Right ventricle myocardium superior (tissue), 1 donor: ENCODE measurements around the gene NPIPA5. TPM values are rescaled to one million over a fixed set of nuclear protein-coding genes. Genes with fewer than 3 reads are reported as not detected.
"Not testable (repeated sequence)": the region's sequence is repeated elsewhere in the genome, so short reads cannot be mapped to it uniquely, and the experiment has no call there.

Source experiments
- ATAC-seq: fragments of 200-7000 bp; cut with Tn5 transposase; one replicate; pipeline ENCODE4 v1.9.1; 2020; ENCODE audit warnings: mild to moderate bottlenecking; ENCODE audit not compliant: poor library complexity
- DNase-seq: peaks from one replicate; pipeline ENCODE4 v3.0.0-alpha.2; 2020
- intact Hi-C: fragments of 100-400 bp; cut with DNase I; formaldehyde crosslinking; loops from one replicate; pipeline ENCODE4 v1.11.2; 2022
- total RNA-seq: library from RNA; stranded (reverse); fragmentation: NEBNext Ultra II Directional; extraction: Animal tissue kit (Norgen Biotek cat#: 25700); gene quantifications from one replicate; pipeline ENCODE4 v1.2.1, GENCODE V29; 2021
- donor health status: DM: no; HTN: yes; CAD: no; lungs with severe emphysema.

The NPIPA5 gene
- total RNA-seq, 1 donor from 2014 or later = 5.2 TPM

GRCh38 chr16:15396509-15396829 is 18.4 kb upstream of the NPIPA5 start:
- intact Hi-C loops, DNase-seq, ATAC-seq: not testable (repeated sequence)

- DNase-seq = peak; percentile 71
- intact Hi-C loops = not testable (repeated sequence)
- peak; percentile 94 for ATAC-seq
Observed at GRCh38 chr16:15395631-15396508, 17.8 kb upstream of the NPIPA5 start, which contains the start of gene MPV17L. Gene MPV17L (plus strand): TSS chr16:15395754. CDS start chr16:15395898, 144 bp downstream.

GRCh38 chr16:15393025-15393424 is 14.9 kb upstream of the NPIPA5 start:
- DNase-seq, intact Hi-C loops, ATAC-seq: not testable (repeated sequence)

- ATAC-seq, DNase-seq, intact Hi-C loops: not testable (repeated sequence)
Observed at GRCh38 chr16:15389916-15390315, 11.8 kb upstream of the NPIPA5 start.

GRCh38 chr16:15388060-15388459 is 10.0 kb upstream of the NPIPA5 start:
- ATAC-seq, intact Hi-C loops, DNase-seq: not testable (repeated sequence)

- DNase-seq, ATAC-seq, intact Hi-C loops: not testable (repeated sequence)
Observed at GRCh38 chr16:15382810-15383209, 4.7 kb upstream of the NPIPA5 start.

- DNase-seq, ATAC-seq, intact Hi-C loops: not testable (repeated sequence)
Observed at GRCh38 chr16:15357495-15357894, 20.6 kb downstream of the NPIPA5 start.

GRCh38 chr16:15354846-15355245 is 23.2 kb downstream of the NPIPA5 start:
- ATAC-seq, DNase-seq, intact Hi-C loops: not testable (repeated sequence)

- DNase-seq, ATAC-seq, intact Hi-C loops: not testable (repeated sequence)
Observed at GRCh38 chr16:15352852-15353251, 25.2 kb downstream of the NPIPA5 start.

GRCh38 chr16:15351745-15352144 is 26.3 kb downstream of the NPIPA5 start:
- ATAC-seq, intact Hi-C loops, DNase-seq: not testable (repeated sequence)

GRCh38 chr16:15351251-15351650 is 26.8 kb downstream of the NPIPA5 start:
- DNase-seq, intact Hi-C loops: not testable (repeated sequence)
- peak; percentile 41 for ATAC-seq

- DNase-seq, intact Hi-C loops, ATAC-seq: not testable (repeated sequence)
Observed at GRCh38 chr16:15348721-15349120, 29.4 kb downstream of the NPIPA5 start.

GRCh38 chr16:15342337-15342736 is 35.8 kb downstream of the NPIPA5 start:
- DNase-seq, ATAC-seq, intact Hi-C loops: not testable (repeated sequence)

GRCh38 chr16:15338986-15339385 is 39.1 kb downstream of the NPIPA5 start:
- DNase-seq, intact Hi-C loops: not testable (repeated sequence)
- peak; percentile 73 for ATAC-seq

- ATAC-seq, intact Hi-C loops, DNase-seq: not testable (repeated sequence)
Observed at GRCh38 chr16:15337974-15338605, 40.0 kb downstream of the NPIPA5 start.

- DNase-seq, intact Hi-C loops: not testable (repeated sequence)
- peak; percentile 67 for ATAC-seq
Observed at GRCh38 chr16:15335609-15336008, 42.5 kb downstream of the NPIPA5 start.

GRCh38 chr16:15333969-15334368 is 44.1 kb downstream of the NPIPA5 start:
- DNase-seq, ATAC-seq, intact Hi-C loops: not testable (repeated sequence)

GRCh38 chr16:15330978-15331377 is 47.1 kb downstream of the NPIPA5 start:
- intact Hi-C loops, ATAC-seq, DNase-seq: not testable (repeated sequence)

GRCh38 chr16:15324954-15325353 is 53.1 kb downstream of the NPIPA5 start:
- intact Hi-C loops, DNase-seq: not testable (repeated sequence)

More at GRCh38 chr16:15324954-15325353, 53.1 kb downstream of the NPIPA5 start:
- ATAC-seq = not testable (repeated sequence)
